HepG2 (cell line): Measurements from ENCODE around the gene SIKE1. TPM values are rescaled to one million over a fixed set of nuclear protein-coding genes. Genes with fewer than 3 reads are reported as not detected.
"Not testable (repeated sequence)": the region's sequence is repeated elsewhere in the genome, so short reads cannot be mapped to it uniquely, and the experiment has no call there.

Experiments
- ATAC-seq: fragments of 200-7000 bp; cut with Tn5 transposase; 3 replicates; pipeline ENCODE4 v1.9.1; 2020; ENCODE audit warnings: mild to moderate bottlenecking, moderate library complexity
- BruUV-seq: library from RNA; stranded (reverse); fragments of 400-500 nt; replicated peaks from 2 replicates; lab custom pipeline; 2021; lab: Mats Ljungman, UMichigan
- CTCF ChIA-PET: fragments of 300-600 bp; formaldehyde crosslinking; extraction: SDS; loops from one replicate; lab custom pipeline; 2021; ENCODE audit warnings: low total read pairs, inconsistent platforms, low intra/inter-chr PET ratio; lab: Yijun Ruan, JAX
- POLR2A ChIA-PET: fragments of 350-600 bp; sonication (Branson Sonifier 250); formaldehyde crosslinking; loops from one replicate; lab custom pipeline; 2020; ENCODE audit warnings: antibody characterized with exemption, inconsistent platforms; lab: Yijun Ruan, JAX
- DNase-seq: peaks from one replicate; pipeline ENCODE4 v3.0.0-alpha.2; 2015; ENCODE audit warnings: low spot score
- FAIRE-seq: peaks from 3 replicates; lab custom pipeline; 2011; peaks lifted over from hg19 to GRCh38; lab: Jason Lieb, UNC
- H2AFZ ChIP-seq: one replicate; pipeline ENCODE4 v1.6.1; 2011; ENCODE audit warnings: low read length, inconsistent platforms
- H3K27ac ChIP-seq: fragments of 300-600 bp; 3 replicates; pipeline ENCODE4 v1.8.0; 2011; ENCODE audit warnings: mixed run types, mild to moderate bottlenecking, mixed read lengths, low read length, inconsistent platforms; ENCODE audit not compliant: insufficient read depth; ENCODE audit errors: extremely low read length
- H3K27me3 ChIP-seq, 2 experiments: fragments of 200-600 bp in 1 of 2; 2 replicates in 1 of 2; 3 replicates in 1 of 2; pipeline versions ENCODE4 v1.6.0 to v1.8.0; 2011; ENCODE audit warnings: low read length in 2 of 2, mild to moderate bottlenecking in 2 of 2, moderate library complexity in 2 of 2, inconsistent platforms in 1 of 2; ENCODE audit not compliant: insufficient read depth in 2 of 2, control insufficient read depth in 1 of 2
- H3K36me3 ChIP-seq, 2 experiments: fragments of 200-600 bp in 1 of 2; replicated peaks in 1 of 2; 2 replicates in 1 of 2; 3 replicates in 1 of 2; pipeline versions ENCODE4 v1.5.1 to v1.8.0; 2011; ENCODE audit warnings: low read length in 2 of 2, inconsistent platforms in 1 of 2; ENCODE audit not compliant: insufficient read depth in 2 of 2, control insufficient read depth in 1 of 2
- H3K4me1 ChIP-seq: 2 replicates; pipeline ENCODE4 v1.5.1; 2012; ENCODE audit warnings: low read length, inconsistent platforms; ENCODE audit not compliant: insufficient read depth
- H3K4me2 ChIP-seq: 2 replicates; pipeline ENCODE4 v1.6.0; 2011; ENCODE audit warnings: low read depth, low read length, inconsistent platforms
- H3K4me3 ChIP-seq, 3 experiments: fragments of 200-600 bp in 1 of 3; sonication (generic), shearing (Covaris generic) in 1 of 3; replicated peaks in 1 of 3; 2 replicates each; pipeline ENCODE4 v1.5.1; 2011 to 2016; ENCODE audit warnings: low read length in 3 of 3, inconsistent platforms in 2 of 3, low read depth in 2 of 3, mild to moderate bottlenecking in 2 of 3, control low read depth in 1 of 3, mixed read lengths in 1 of 3; ENCODE audit not compliant: insufficient read depth in 1 of 3
- H3K79me2 ChIP-seq: one replicate; pipeline ENCODE4 v1.6.1; 2011; ENCODE audit warnings: low read length, inconsistent platforms; ENCODE audit not compliant: insufficient read depth
- H3K9ac ChIP-seq: 2 replicates; pipeline ENCODE4 v1.6.0; 2011; ENCODE audit warnings: mild to moderate bottlenecking, low read depth, low read length, inconsistent platforms; ENCODE audit not compliant: insufficient read depth
- H3K9me3 ChIP-seq: 2 replicates; pipeline ENCODE4 v1.5.1; 2012; ENCODE audit warnings: mild to moderate bottlenecking, low read length
- H4K20me1 ChIP-seq: 2 replicates; pipeline ENCODE4 v1.6.0; 2011; ENCODE audit warnings: inconsistent platforms, mild to moderate bottlenecking, low read length, moderate library complexity; ENCODE audit not compliant: insufficient read depth
- ETV6 ChIP-seq: sonication (generic); formaldehyde crosslinking; conservative IDR thresholded peaks from 2 replicates; pipeline ENCODE4 v1.4.0; 2020; ENCODE audit warnings: missing genetic modification reagents
- MYPOP ChIP-seq: sonication (generic); formaldehyde crosslinking; IDR thresholded peaks from 2 replicates; pipeline ENCODE4 v1.8.1; 2023; ENCODE audit warnings: mild to moderate bottlenecking, moderate library complexity, missing genetic modification reagents
- NR2F1 ChIP-seq, 2 experiments: fragments of 450-650 bp in 1 of 2; formaldehyde crosslinking in 1 of 2; IDR thresholded peaks; 2 replicates each; pipeline versions ENCODE4 v1.5.0 to v1.6.1; 2016 to 2020; ENCODE audit warnings: mild to moderate bottlenecking in 1 of 2, missing compliant biosample characterization in 1 of 2, missing genetic modification reagents in 1 of 2, moderate library complexity in 1 of 2
- RBFOX2 ChIP-seq: fragments of 200-400 bp; formaldehyde crosslinking; IDR thresholded peaks from 2 replicates; pipeline ENCODE4 v1.6.1; 2017; ENCODE audit warnings: low read depth, mild to moderate bottlenecking, low read length
- WGBS: methylation state at CpG from one replicate; pipeline ENCODE4 v1.1.6; 2017; ENCODE audit warnings: low lambda C conversion rate; 5-methylcytosine and 5-hydroxymethylcytosine counted together
- in situ Hi-C: cut with HindIII; loops from 2 replicates; pipeline ENCODE4 v1.10.0; 2017; ENCODE audit warnings: low pct_unique_long_range_greater_than_20kb; ENCODE audit not compliant: extremely low pct_ligation_motif_present
- intact Hi-C: fragments of 100-400 bp; cut with micrococcal nuclease; formaldehyde crosslinking; loops from one replicate; pipeline ENCODE4 v1.10.0; 2022; ENCODE audit not compliant: unreplicated experiment
- polyA plus RNA-seq, 8 experiments: library from polyadenylated mRNA; depleted of rRNA in 3 of 8; stranded (reverse) in 7 of 8; unstranded in 1 of 8; fragments of >200 nt; fragmentation: Illumina TruSeq in 4 of 8; extraction: Trizol in 4 of 8; gene quantifications; 2 replicates each; pipeline versions ENCODE4 v1.2.1 to v1.2.3, GENCODE V29; 2011 to 2016; ENCODE audit warnings: low read depth in 4 of 8, missing spikeins in 1 of 8, mixed read lengths in 1 of 8; ENCODE audit not compliant: insufficient read depth in 1 of 8
- total RNA-seq, 5 experiments: library from RNA; depleted of rRNA; stranded (reverse); fragments of >200 nt; fragmentation: Illumina TruSeq; extraction: Trizol; gene quantifications; 2 replicates each; pipeline ENCODE4 v1.2.3, GENCODE V29; 2016; ENCODE audit warnings: low read depth in 1 of 5

SIKE1 gene
- total and polyA plus RNA-seq, 2 of the 13 experiments (the other 11 are each of a cell fraction or from before 2014, with no cell fraction given) = 36.5 to 58.4 TPM

GRCh38 chr1:114753702-114754101, 26.8 kb downstream of the SIKE1 start:
- H3K9ac ChIP-seq, BruUV-seq, ATAC-seq, FAIRE-seq, H2AFZ ChIP-seq, H3K27ac ChIP-seq, H3K4me2 ChIP-seq, POLR2A ChIA-PET, H3K4me3 ChIP-seq, H3K9me3 ChIP-seq, CTCF ChIA-PET, DNase-seq, H3K27me3 ChIP-seq, intact Hi-C loops: not testable (repeated sequence)
- WGBS = 95% methylated on average over 6 of the region's 6 CpGs
- Histone ChIP-seq H4K20me1 (peaks cover 80% of the 10 kb centered on the region), H3K36me3 (peaks cover 1 to 16% of the 10 kb centered on the region in 2 experiments; a peak in 3 of 5 replicates), H3K4me1 (peaks cover 54% of the 10 kb centered on the region), H3K79me2 (peaks cover 90% of the 10 kb centered on the region)
- peak; percentile 33; the same call in 1 of the 2 replicates for TF ChIP-seq RBFOX2
- in situ Hi-C loops = loop anchor here (5.0 kb wide), 1 partner anchor 36 kb away; the partner anchor contains the start of gene NRAS

- Histone ChIP-seq H3K79me2 (peaks cover 96% of the 10 kb centered on the region), H3K4me3 (no peak overlapping the region), H3K9me3 (no peaks in the 10 kb centered on the region), H3K4me2 (no peak overlapping the region), H3K27ac (no peak overlapping the region), H3K27me3 (no peaks in the 10 kb centered on the region; a peak in 1 of 5 replicates), H3K4me1 (peaks cover 49% of the 10 kb centered on the region), H4K20me1 (peaks cover 86% of the 10 kb centered on the region), H3K36me3 (peaks cover 1 to 21% of the 10 kb centered on the region in 2 experiments; a peak in 3 of 5 replicates), H3K9ac (no peak overlapping the region), H2AFZ (no peak overlapping the region)
- FAIRE-seq = no peak
- in situ Hi-C loops = loop anchor here (5.0 kb wide), 1 partner anchor 36 kb away; the partner anchor contains the start of gene NRAS
- intact Hi-C loops = no loop called here
- 94% methylated on average over 4 of the region's 4 CpGs for WGBS
- POLR2A ChIA-PET = no interaction called here
- CTCF ChIA-PET = no interaction called here
- TF ChIP-seq NR2F1 (CRISPR knock-in tag; IDR thresholded peaks at IDR 0.05) (no peak), ETV6 (no peak), MYPOP (no peak)
- no TSS peak for BruUV-seq
- no peak for DNase-seq
- no peak for ATAC-seq
Measured at GRCh38 chr1:114753143-114753542, 27.3 kb downstream of the SIKE1 start.
